Parathyroid adenoma (tissue), 2 donors: Measurements from ENCODE around the gene CELSR1.

ENCODE experiments used
- H2AFZ ChIP-seq: fragments of 300-600 bp; sonication (generic); one replicate; pipeline ENCODE4 v1.7.0; 2017; ENCODE audit warnings: antibody characterized with exemption, mild to moderate bottlenecking
- H3K27ac ChIP-seq: fragments of 300-600 bp; sonication (generic); one replicate; pipeline ENCODE4 v1.7.0; 2017
- H3K27me3 ChIP-seq: fragments of 300-600 bp; sonication (generic); one replicate; pipeline ENCODE4 v1.7.0; 2017; ENCODE audit warnings: low read length; ENCODE audit not compliant: control insufficient read depth, insufficient read depth
- H3K36me3 ChIP-seq: fragments of 300-600 bp; sonication (generic); one replicate; pipeline ENCODE4 v1.7.0; 2017; ENCODE audit warnings: low read length; ENCODE audit not compliant: control insufficient read depth, insufficient read depth
- H3K4me1 ChIP-seq: fragments of 300-600 bp; sonication (generic); one replicate; pipeline ENCODE4 v1.7.0; 2017; ENCODE audit warnings: control low read depth
- H3K4me2 ChIP-seq: fragments of 300-600 bp; sonication (generic); one replicate; pipeline ENCODE4 v1.7.0; 2017; ENCODE audit warnings: low read length
- H3K4me3 ChIP-seq: fragments of 300-600 bp; sonication (generic); one replicate; pipeline ENCODE4 v1.7.0; 2017; ENCODE audit warnings: low read depth, low read length
- H3K79me2 ChIP-seq: fragments of 300-600 bp; sonication (generic); one replicate; pipeline ENCODE4 v1.7.0; 2017; ENCODE audit warnings: control low read depth
- H3K9ac ChIP-seq: fragments of 300-600 bp; sonication (generic); one replicate; pipeline ENCODE4 v1.7.0; 2017; ENCODE audit warnings: mild to moderate bottlenecking
- H3K9me3 ChIP-seq: fragments of 300-600 bp; sonication (generic); one replicate; pipeline ENCODE4 v1.7.0; 2017; ENCODE audit warnings: low read length; ENCODE audit not compliant: control insufficient read depth
- CTCF ChIP-seq: fragments of 300-600 bp; sonication (generic); IDR thresholded peaks from one replicate; pipeline ENCODE4 v1.7.0; 2017; ENCODE audit warnings: antibody characterized with exemption, mild to moderate bottlenecking
- donor health status: primary hyperparathyroidism.

The CELSR1 gene

GRCh38 chr22:46481386-46481785 lies 56.0 kb downstream of the CELSR1 start:
- H3K79me2 ChIP-seq: no peaks in the 10 kb centered on the region
- no peak overlapping the region for H3K9ac ChIP-seq
- H3K27me3 ChIP-seq: no peaks in the 10 kb centered on the region
- H3K9me3 ChIP-seq: no peaks in the 10 kb centered on the region
- no peak overlapping the region for H3K27ac ChIP-seq
- H2AFZ ChIP-seq: no peak overlapping the region
- H3K36me3 ChIP-seq: no peaks in the 10 kb centered on the region
- H3K4me2 ChIP-seq: no peak overlapping the region
- no peaks in the 10 kb centered on the region for H3K4me1 ChIP-seq
- no peak overlapping the region for H3K4me3 ChIP-seq
- TF ChIP-seq CTCF: no peak

- Histone ChIP-seq H3K36me3 (no peaks in the 10 kb centered on the region), H3K27me3 (no peaks in the 10 kb centered on the region), H3K9me3 (no peaks in the 10 kb centered on the region), H3K9ac (no peak overlapping the region), H2AFZ (no peak overlapping the region), H3K27ac (no peak overlapping the region), H3K79me2 (no peaks in the 10 kb centered on the region), H3K4me3 (no peak overlapping the region), H3K4me1 (no peaks in the 10 kb centered on the region), H3K4me2 (no peak overlapping the region)
- no peak for TF ChIP-seq CTCF
Observed at GRCh38 chr22:46480396-46480795, 57.0 kb downstream of the CELSR1 start.

- no peak for TF ChIP-seq CTCF
- no peaks in the 10 kb centered on the region for H3K4me1 ChIP-seq
- no peaks in the 10 kb centered on the region for H3K79me2 ChIP-seq
- H3K36me3 ChIP-seq: no peaks in the 10 kb centered on the region
- H2AFZ ChIP-seq: no peak overlapping the region
- no peak overlapping the region for H3K27ac ChIP-seq
- no peak overlapping the region for H3K4me2 ChIP-seq
- no peak overlapping the region for H3K4me3 ChIP-seq
- no peak overlapping the region for H3K9ac ChIP-seq
- H3K27me3 ChIP-seq: no peaks in the 10 kb centered on the region
- no peaks in the 10 kb centered on the region for H3K9me3 ChIP-seq
Observed at GRCh38 chr22:46479046-46479445, 58.4 kb downstream of the CELSR1 start.

GRCh38 chr22:46478083-46478551 lies 59.3 kb downstream of the CELSR1 start:
- Histone ChIP-seq H3K9me3 (no peaks in the 10 kb centered on the region), H3K27ac (no peak overlapping the region), H3K4me3 (no peak overlapping the region), H3K79me2 (no peaks in the 10 kb centered on the region), H3K9ac (no peak overlapping the region), H3K36me3 (no peaks in the 10 kb centered on the region), H3K4me1 (no peaks in the 10 kb centered on the region), H3K4me2 (no peak overlapping the region), H3K27me3 (no peaks in the 10 kb centered on the region), H2AFZ (no peak overlapping the region)
- no peak for TF ChIP-seq CTCF

- H3K9ac ChIP-seq: no peak overlapping the region
- TF ChIP-seq CTCF: no peak
- H3K4me1 ChIP-seq: no peaks in the 10 kb centered on the region
- H3K9me3 ChIP-seq: no peaks in the 10 kb centered on the region
- H3K4me2 ChIP-seq: no peak overlapping the region
- no peak overlapping the region for H3K4me3 ChIP-seq
- H3K79me2 ChIP-seq: no peaks in the 10 kb centered on the region
- H2AFZ ChIP-seq: no peak overlapping the region
- no peaks in the 10 kb centered on the region for H3K36me3 ChIP-seq
- no peak overlapping the region for H3K27ac ChIP-seq
- H3K27me3 ChIP-seq: no peaks in the 10 kb centered on the region
Observed at GRCh38 chr22:46476547-46476941, 60.9 kb downstream of the CELSR1 start.
